ENCODE data around the gene ASB5.

GRCh38 chr4:176230836-176231235 is 38.2 kb downstream of the ASB5 start:
- TF ChIP-seq POLR2AphosphoS5 (IDR thresholded peaks at IDR 0.05; ENCODE audit: low read depth, low read length) (no peak), REST (IDR thresholded peaks at IDR 0.05; ENCODE audit: insufficient read depth in 1 of 2, low read depth in 2 of 2, low read length in 2 of 2) (no peak)
